NOMO-1 treated with dmso at 0.1 percent for 144 hours (cell line): Measurements from ENCODE around the gene EIF2AK3.
"Not testable (repeated sequence)": the region's sequence is repeated elsewhere in the genome, so short reads cannot be mapped to it uniquely, and the experiment has no call there.

Source experiments
- DNase-seq: peaks from one replicate; lab custom pipeline; 2025; ENCODE audit not compliant: unreplicated experiment; lab: John Stamatoyannopoulos, UW

EIF2AK3 gene

GRCh38 chr2:88637464-88637863 lies 10.2 kb upstream of the EIF2AK3 start:
- no peak for DNase-seq

- DNase-seq = no peak
These were observed 8.8 kb upstream of the EIF2AK3 start for GRCh38 chr2:88636026-88636425.

- no peak for DNase-seq
These were observed 5.3 kb upstream of the EIF2AK3 start for GRCh38 chr2:88632569-88632968.

GRCh38 chr2:88628571-88628939 lies 1.3 kb upstream of the EIF2AK3 start:
- DNase-seq = no peak

- peak; percentile 85 for DNase-seq
These were observed 749 bp upstream of the EIF2AK3 start for GRCh38 chr2:88627856-88628570.

- DNase-seq = no peak
These were observed 851 bp downstream of the EIF2AK3 start for GRCh38 chr2:88626171-88627054.

- no peak for DNase-seq
These were observed 2.8 kb downstream of the EIF2AK3 start for GRCh38 chr2:88624477-88624876.

GRCh38 chr2:88623831-88624465 lies 3.3 kb downstream of the EIF2AK3 start:
- not testable (repeated sequence) for DNase-seq

GRCh38 chr2:88622307-88622706 lies 5.0 kb downstream of the EIF2AK3 start:
- DNase-seq = no peak

GRCh38 chr2:88621432-88621831 lies 5.8 kb downstream of the EIF2AK3 start:
- DNase-seq = no peak

- DNase-seq = no peak
These were observed 7.2 kb downstream of the EIF2AK3 start for GRCh38 chr2:88620015-88620414.

- DNase-seq = no peak
These were observed 11.4 kb downstream of the EIF2AK3 start for GRCh38 chr2:88615822-88616221.

GRCh38 chr2:88614497-88615157 lies 12.6 kb downstream of the EIF2AK3 start:
- DNase-seq = no peak

- DNase-seq = no peak
These were observed 13.3 kb downstream of the EIF2AK3 start for GRCh38 chr2:88613921-88614320.

GRCh38 chr2:88608184-88608583 lies 19.1 kb downstream of the EIF2AK3 start:
- DNase-seq = no peak

GRCh38 chr2:88607416-88607815 lies 19.8 kb downstream of the EIF2AK3 start:
- no peak for DNase-seq

GRCh38 chr2:88606371-88607030 lies 20.8 kb downstream of the EIF2AK3 start:
- no peak for DNase-seq

- DNase-seq = no peak
These were observed 24.1 kb downstream of the EIF2AK3 start for GRCh38 chr2:88603146-88603545.

GRCh38 chr2:88602022-88602421 lies 25.2 kb downstream of the EIF2AK3 start:
- no peak for DNase-seq

- DNase-seq = no peak
These were observed 26.0 kb downstream of the EIF2AK3 start for GRCh38 chr2:88601286-88601685.

- DNase-seq = no peak
These were observed 27.2 kb downstream of the EIF2AK3 start for GRCh38 chr2:88600038-88600465.
